Activated naive CD8-positive, alpha-beta T cell treated with anti-CD3 and anti-CD28 coated beads for 36 hours (primary cell): ENCODE measurements around the gene KCTD6. TPM values are rescaled to one million over a fixed set of nuclear protein-coding genes. Genes with fewer than 3 reads are reported as not detected.

Experiments
- DNase-seq: peaks from one replicate; pipeline ENCODE4 v3.0.0; 2021
- H3K27ac Mint-ChIP-seq: one replicate; pipeline ENCODE4 v1.8.0; 2022; ENCODE audit warnings: mild to moderate bottlenecking, moderate library complexity, mixed read lengths
- H3K27me3 Mint-ChIP-seq: one replicate; pipeline ENCODE4 v1.8.0; 2022; ENCODE audit warnings: mild to moderate bottlenecking, mixed read lengths
- H3K36me3 Mint-ChIP-seq: one replicate; pipeline ENCODE4 v1.8.0; 2021; ENCODE audit warnings: mild to moderate bottlenecking, mixed read lengths
- H3K4me1 Mint-ChIP-seq: one replicate; pipeline ENCODE4 v1.8.0; 2021; ENCODE audit warnings: mixed read lengths
- H3K4me3 Mint-ChIP-seq: one replicate; pipeline ENCODE4 v1.8.0; 2022; ENCODE audit warnings: mild to moderate bottlenecking, moderate library complexity, mixed read lengths
- H3K9me3 Mint-ChIP-seq: one replicate; pipeline ENCODE4 v1.8.0; 2022; ENCODE audit warnings: mixed read lengths
- total RNA-seq, 2 experiments: library from RNA; stranded (reverse); gene quantifications; one replicate each; pipeline ENCODE4 v1.2.3, GENCODE V29; 2021

The KCTD6 gene
- total RNA-seq, 2 experiments from 2014 or later = 4.8 to 5.3 TPM

DNA sequence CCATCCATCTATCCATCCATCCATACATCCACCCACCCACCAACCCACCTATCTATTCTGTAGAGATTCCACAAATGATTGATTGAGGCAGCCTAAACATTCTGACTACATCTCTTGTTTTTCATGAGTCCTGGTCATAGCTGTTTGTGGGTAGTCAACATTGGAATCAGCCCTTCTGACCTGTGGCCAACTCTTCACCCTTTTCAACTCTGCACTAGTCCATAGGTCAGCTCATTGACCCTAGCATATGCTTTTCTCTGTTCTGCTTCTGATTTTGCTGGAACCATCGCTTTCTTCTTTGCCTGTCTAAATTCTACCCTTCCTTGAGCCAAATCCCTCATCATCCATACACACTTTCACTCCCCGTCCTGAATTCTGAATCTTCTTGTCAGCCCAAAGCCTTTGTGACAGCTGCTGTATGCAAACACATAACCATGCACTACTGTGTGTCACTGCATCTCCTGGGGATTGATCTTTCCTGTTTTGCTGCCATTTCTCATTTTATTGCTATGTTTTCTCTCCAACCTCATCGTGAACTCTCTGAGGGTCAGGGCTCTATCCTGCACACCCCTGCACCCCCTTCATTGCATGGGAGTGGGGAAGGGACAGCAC is 16.8 kb upstream of the KCTD6 start:
- no peaks in the 10 kb centered on the region for H3K27me3 Mint-ChIP-seq
- H3K27ac Mint-ChIP-seq = no peak overlapping the region
- H3K4me1 Mint-ChIP-seq = peaks cover 27% of the 10 kb centered on the region
- no peaks in the 10 kb centered on the region for H3K36me3 Mint-ChIP-seq
- H3K9me3 Mint-ChIP-seq = peaks cover 2% of the 10 kb centered on the region
- no peak overlapping the region for H3K4me3 Mint-ChIP-seq
- DNase-seq = no peak

DNA sequence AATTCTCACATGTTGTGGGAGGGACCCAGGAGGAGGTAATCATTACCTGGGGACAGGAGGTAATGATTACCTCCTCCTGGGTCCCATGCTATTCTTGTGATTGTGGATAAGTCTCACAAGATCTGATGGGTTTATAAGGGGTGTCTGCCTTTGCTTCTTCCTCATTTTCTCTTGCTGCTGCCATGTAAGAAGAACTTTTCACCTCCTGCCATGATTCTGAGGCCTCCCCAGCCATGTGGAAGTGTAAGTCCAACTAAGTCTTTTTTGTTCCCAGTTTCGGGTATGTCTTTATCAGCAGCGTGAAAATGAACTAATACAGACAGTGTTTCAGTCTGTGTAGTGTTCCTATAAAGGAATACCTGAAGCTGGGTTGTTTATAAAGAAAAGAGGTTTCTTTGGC is 13.1 kb upstream of the KCTD6 start:
- Mint-ChIP-seq H3K36me3 (no peaks in the 10 kb centered on the region), H3K27ac (no peak overlapping the region), H3K27me3 (peaks cover under 1% of the 10 kb centered on the region), H3K4me3 (no peak overlapping the region), H3K4me1 (peaks cover 7% of the 10 kb centered on the region), H3K9me3 (peaks cover 4% of the 10 kb centered on the region)
- DNase-seq = no peak

GRCh38 chr3:58480309-58480708 is 11.6 kb upstream of the KCTD6 start:
- Mint-ChIP-seq H3K4me1 (no peaks in the 10 kb centered on the region), H3K27ac (no peak overlapping the region), H3K9me3 (peaks cover 4% of the 10 kb centered on the region), H3K27me3 (peaks cover 4% of the 10 kb centered on the region), H3K36me3 (no peaks in the 10 kb centered on the region), H3K4me3 (no peak overlapping the region)
- no peak for DNase-seq

- Mint-ChIP-seq H3K27me3 (peaks cover 4% of the 10 kb centered on the region), H3K9me3 (peaks cover 4% of the 10 kb centered on the region), H3K27ac (no peak overlapping the region), H3K4me1 (no peaks in the 10 kb centered on the region), H3K4me3 (no peak overlapping the region), H3K36me3 (no peaks in the 10 kb centered on the region)
- DNase-seq = no peak
These were observed 8.8 kb upstream of the KCTD6 start for GRCh38 chr3:58482917-58483636.

DNA sequence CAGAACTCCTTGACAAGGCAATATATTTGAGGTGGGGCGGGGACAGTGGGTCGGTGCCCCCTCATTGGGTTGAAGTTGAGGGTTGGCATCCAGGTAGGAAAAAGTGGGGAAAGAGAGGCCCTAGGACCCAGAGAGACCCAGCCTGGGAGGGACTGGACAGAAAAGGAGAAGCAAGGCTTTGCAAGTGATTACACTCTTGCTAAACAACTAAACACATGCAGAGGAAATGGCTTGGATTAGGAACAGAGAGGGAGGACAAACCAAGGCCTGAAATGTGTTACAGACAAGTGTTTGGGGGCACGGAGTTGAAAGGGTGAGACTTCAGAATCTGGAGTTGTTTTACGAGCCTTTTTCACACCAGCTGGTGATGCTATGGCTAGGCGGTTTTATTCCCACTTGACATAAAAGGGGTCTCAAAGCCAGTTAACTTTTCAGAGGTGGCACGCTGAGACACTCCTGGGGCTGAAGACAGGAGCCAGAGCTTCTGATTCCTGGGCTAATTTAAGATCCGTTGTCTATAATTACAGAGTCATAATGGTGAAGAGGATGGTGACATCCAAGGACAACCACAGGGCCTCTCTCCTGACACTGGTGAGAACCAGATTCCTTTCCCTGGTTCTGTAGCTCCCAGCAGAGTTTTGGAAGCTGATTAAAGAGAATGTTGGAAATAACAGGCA is 7.7 kb upstream of the KCTD6 start:
- H3K4me3 Mint-ChIP-seq = no peak overlapping the region
- H3K36me3 Mint-ChIP-seq = no peaks in the 10 kb centered on the region
- H3K27ac Mint-ChIP-seq = no peak overlapping the region
- H3K27me3 Mint-ChIP-seq = peaks cover 4% of the 10 kb centered on the region
- DNase-seq = no peak
- no peaks in the 10 kb centered on the region for H3K4me1 Mint-ChIP-seq
- peaks cover 2% of the 10 kb centered on the region for H3K9me3 Mint-ChIP-seq

DNA sequence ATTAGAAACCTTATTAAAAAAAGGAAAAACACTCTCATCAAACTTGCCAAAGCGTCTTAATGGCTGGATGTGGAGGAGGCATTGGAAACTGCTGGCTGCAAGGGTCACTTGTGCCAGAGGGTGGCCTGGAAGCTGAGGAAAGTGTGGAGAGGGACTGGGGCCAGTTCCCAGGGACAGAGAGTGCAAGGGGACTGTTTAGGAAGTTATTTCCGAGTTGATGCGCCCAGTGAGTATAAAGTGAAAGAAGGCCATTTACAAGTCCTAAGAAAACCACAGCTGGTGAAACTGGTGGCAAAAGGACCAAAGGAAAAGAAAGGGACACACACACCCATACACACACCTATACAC is 7.2 kb upstream of the KCTD6 start:
- no peak overlapping the region for H3K27ac Mint-ChIP-seq
- H3K4me3 Mint-ChIP-seq = no peak overlapping the region
- DNase-seq = no peak
- H3K27me3 Mint-ChIP-seq = peaks cover 4% of the 10 kb centered on the region
- H3K4me1 Mint-ChIP-seq = peaks cover under 1% of the 10 kb centered on the region
- H3K36me3 Mint-ChIP-seq = no peaks in the 10 kb centered on the region
- H3K9me3 Mint-ChIP-seq = peaks cover 1% of the 10 kb centered on the region

GRCh38 chr3:58485801-58486435 is 6.0 kb upstream of the KCTD6 start:
- H3K4me1 Mint-ChIP-seq = peaks cover 7% of the 10 kb centered on the region
- DNase-seq = no peak
- H3K27me3 Mint-ChIP-seq = peaks cover 4% of the 10 kb centered on the region
- H3K36me3 Mint-ChIP-seq = no peaks in the 10 kb centered on the region
- no peak overlapping the region for H3K4me3 Mint-ChIP-seq
- no peak overlapping the region for H3K27ac Mint-ChIP-seq
- no peaks in the 10 kb centered on the region for H3K9me3 Mint-ChIP-seq

DNA sequence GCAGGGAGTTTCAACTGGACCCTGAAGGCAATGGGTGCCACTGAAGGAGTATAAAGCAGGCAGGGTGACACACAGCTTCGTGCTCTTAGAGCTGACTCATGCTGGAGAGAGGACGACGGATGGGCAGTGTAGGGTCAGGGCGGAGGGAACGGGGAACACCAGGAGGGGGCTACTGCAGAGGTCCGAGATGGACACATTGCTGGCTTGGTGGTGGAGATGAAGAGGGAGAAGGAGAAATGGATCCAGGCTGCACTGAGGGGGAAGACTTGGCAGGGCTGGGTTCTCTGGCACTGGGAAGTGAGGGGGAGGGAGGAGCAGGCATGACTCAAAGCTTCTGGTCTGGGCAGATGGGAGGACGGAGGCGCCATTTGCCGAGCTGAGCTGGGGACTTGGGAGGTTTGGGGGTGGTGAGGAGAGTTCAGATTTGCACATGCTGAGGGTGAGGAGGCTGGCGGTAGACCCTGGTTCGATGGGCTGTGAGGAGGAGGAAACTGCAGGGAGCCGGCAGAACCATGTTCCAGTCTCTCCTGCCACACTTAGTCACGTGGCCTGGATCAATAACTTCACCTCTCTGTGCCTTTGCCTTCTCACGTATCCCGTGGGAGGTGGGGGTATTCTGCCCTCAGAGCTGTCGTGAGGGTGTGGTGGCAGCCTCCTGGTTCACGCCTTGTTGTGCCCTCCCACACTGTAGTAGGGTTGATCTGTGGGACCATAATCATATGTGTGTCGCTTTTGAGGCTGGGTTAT is 4.6 kb upstream of the KCTD6 start:
- H3K4me1 Mint-ChIP-seq = peaks cover 9% of the 10 kb centered on the region
- no peak for DNase-seq
- no peaks in the 10 kb centered on the region for H3K36me3 Mint-ChIP-seq
- H3K4me3 Mint-ChIP-seq = no peak overlapping the region
- peaks cover 4% of the 10 kb centered on the region for H3K27me3 Mint-ChIP-seq
- no peak overlapping the region for H3K27ac Mint-ChIP-seq
- H3K9me3 Mint-ChIP-seq = no peaks in the 10 kb centered on the region

GRCh38 chr3:58488967-58489366 is 2.9 kb upstream of the KCTD6 start:
- Mint-ChIP-seq H3K27me3 (peaks cover 2% of the 10 kb centered on the region), H3K4me3 (no peak overlapping the region), H3K9me3 (no peaks in the 10 kb centered on the region), H3K27ac (no peak overlapping the region), H3K4me1 (peaks cover 24% of the 10 kb centered on the region), H3K36me3 (no peaks in the 10 kb centered on the region)
- no peak for DNase-seq

GRCh38 chr3:58490860-58491501 is 915 bp upstream of the KCTD6 start:
- Mint-ChIP-seq H3K4me3 (no peak overlapping the region), H3K4me1 (peaks cover 39% of the 10 kb centered on the region), H3K27ac (no peak overlapping the region), H3K27me3 (no peaks in the 10 kb centered on the region), H3K9me3 (no peaks in the 10 kb centered on the region), H3K36me3 (no peaks in the 10 kb centered on the region)
- no peak for DNase-seq

DNA sequence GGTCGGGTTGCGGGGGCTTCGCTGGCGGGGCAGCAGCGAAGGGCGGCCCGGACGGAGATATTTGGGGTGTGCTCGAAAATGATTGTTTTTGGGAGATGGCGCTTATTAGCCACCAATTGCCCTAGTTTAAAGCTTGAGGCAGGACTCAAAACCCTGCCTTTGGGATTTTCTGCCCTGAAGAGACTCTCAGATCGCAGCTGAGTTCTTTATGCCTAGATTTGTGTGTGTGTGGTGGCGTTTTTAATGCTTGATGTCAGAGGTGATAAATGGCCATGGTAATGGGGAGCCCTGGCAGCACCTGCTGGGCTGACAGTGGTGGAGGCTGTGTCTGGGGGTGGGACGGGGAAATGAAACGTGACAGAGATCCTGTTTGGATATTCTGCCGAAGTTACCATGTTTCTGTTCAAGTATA is 604 bp downstream of the KCTD6 start:
- peak; percentile 33 for DNase-seq
- Mint-ChIP-seq H3K9me3 (no peaks in the 10 kb centered on the region), H3K27me3 (no peaks in the 10 kb centered on the region), H3K36me3 (peaks cover 2% of the 10 kb centered on the region), H3K4me3 (peak overlapping the region; percentile 95), H3K27ac (peak overlapping the region; percentile 85), H3K4me1 (peaks cover 53% of the 10 kb centered on the region)

DNA sequence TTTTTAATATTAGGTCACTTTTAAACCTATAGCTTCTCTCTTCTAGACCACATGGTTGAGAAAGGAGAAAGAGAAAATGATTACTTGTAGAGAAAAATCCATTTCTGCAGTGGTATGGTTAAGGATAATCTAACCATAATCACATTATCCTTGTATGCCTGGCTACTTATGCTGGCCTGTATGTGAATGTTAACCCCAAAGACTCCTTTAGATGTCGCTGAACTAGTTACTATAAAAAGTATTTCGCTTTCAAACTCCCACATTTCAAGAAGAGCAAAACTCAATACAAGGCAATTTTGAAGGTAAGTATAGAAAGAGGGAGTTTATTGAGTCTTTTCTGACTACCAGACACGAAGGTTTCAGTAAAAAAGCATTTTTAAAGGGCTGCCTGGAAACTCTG is 2.2 kb downstream of the KCTD6 start:
- Mint-ChIP-seq H3K4me1 (peaks cover 58% of the 10 kb centered on the region), H3K36me3 (peaks cover 4% of the 10 kb centered on the region), H3K9me3 (no peaks in the 10 kb centered on the region), H3K27ac (no peak overlapping the region), H3K4me3 (no peak overlapping the region), H3K27me3 (no peaks in the 10 kb centered on the region)
- no peak for DNase-seq

DNA sequence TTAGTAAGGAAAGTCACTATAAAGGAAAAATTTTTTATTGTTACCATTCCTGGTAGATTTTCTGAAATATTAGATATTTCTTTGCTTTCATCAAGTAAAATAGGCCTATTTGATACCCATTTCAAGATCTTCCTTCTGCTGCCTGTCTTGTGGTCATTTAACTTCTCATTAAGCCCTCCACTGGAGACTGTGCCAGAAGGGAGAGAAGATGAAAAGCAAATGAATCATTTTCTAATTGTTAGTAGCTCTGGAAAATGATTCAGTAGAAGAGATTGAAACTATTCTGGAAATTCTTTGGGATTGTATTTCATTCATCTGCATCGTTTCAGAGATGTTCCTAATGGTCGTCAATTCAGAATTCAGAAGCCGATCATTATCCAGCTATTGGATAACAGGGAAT is 3.2 kb downstream of the KCTD6 start:
- no peaks in the 10 kb centered on the region for H3K9me3 Mint-ChIP-seq
- peaks cover 55% of the 10 kb centered on the region for H3K4me1 Mint-ChIP-seq
- H3K27me3 Mint-ChIP-seq = no peaks in the 10 kb centered on the region
- no peak for DNase-seq
- peaks cover 8% of the 10 kb centered on the region for H3K36me3 Mint-ChIP-seq
- H3K27ac Mint-ChIP-seq = no peak overlapping the region
- no peak overlapping the region for H3K4me3 Mint-ChIP-seq

DNA sequence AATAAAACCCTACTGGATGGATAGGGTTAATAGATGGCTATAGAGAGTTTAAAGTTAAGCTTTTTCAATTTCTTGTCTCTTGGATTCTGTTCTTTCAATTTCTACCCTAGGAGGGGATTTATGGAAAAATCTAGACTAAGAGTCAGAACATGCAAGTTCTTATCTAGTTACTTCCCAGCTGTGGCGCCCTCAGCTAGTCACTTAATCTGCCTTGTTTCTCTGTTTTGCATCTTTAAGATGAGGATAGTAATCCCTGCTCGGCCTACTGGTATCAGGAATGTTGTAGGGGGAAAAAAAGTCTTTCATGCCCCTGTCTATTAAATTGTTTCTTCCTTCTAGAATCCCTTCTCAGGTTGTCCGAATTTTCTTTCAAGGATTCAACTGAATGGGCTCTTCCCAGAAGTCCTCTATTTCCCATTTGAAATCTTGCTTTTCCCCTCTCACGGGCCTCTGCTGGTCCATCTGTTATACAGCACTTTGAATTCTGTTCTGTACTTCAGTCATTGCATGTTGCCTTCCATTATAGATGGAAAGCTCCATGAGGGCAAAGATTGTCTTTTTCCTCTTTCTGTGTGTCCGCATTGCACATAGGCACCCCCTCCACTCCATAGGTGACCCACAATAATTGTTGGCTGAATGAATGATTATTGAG is 4.4 kb downstream of the KCTD6 start:
- peaks cover 51% of the 10 kb centered on the region for H3K4me1 Mint-ChIP-seq
- no peaks in the 10 kb centered on the region for H3K27me3 Mint-ChIP-seq
- no peak for DNase-seq
- no peaks in the 10 kb centered on the region for H3K9me3 Mint-ChIP-seq
- H3K36me3 Mint-ChIP-seq = peaks cover 14% of the 10 kb centered on the region
- no peak overlapping the region for H3K4me3 Mint-ChIP-seq
- H3K27ac Mint-ChIP-seq = no peak overlapping the region
